Measurements from ENCODE around the gene SLC36A3. TPM values are rescaled to one million over a fixed set of nuclear protein-coding genes. Genes with fewer than 3 reads are reported as not detected.
"Not testable (repeated sequence)": the region's sequence is repeated elsewhere in the genome, so short reads cannot be mapped to it uniquely, and the experiment has no call there.

SLC36A3 gene
- total RNA-seq, 1 donor = not detected

GRCh38 chr5:151264113-151264512, 39.5 kb downstream of the SLC36A3 start:
- DNase-seq (ENCODE audit: low read depth in 2 of 3, low spot score in 2 of 3) = no peak

- DNase-seq (ENCODE audit: low read depth in 2 of 3, low spot score in 2 of 3) = no peak
Observed at GRCh38 chr5:151262532-151262931, 41.0 kb downstream of the SLC36A3 start.

GRCh38 chr5:151259931-151260330, 43.6 kb downstream of the SLC36A3 start:
- no peak for DNase-seq (ENCODE audit: low read depth in 2 of 3, low spot score in 2 of 3)

GRCh38 chr5:151258816-151259215, 44.8 kb downstream of the SLC36A3 start:
- no peak for DNase-seq (ENCODE audit: low read depth in 2 of 3, low spot score in 2 of 3)

- no peak for DNase-seq (ENCODE audit: low read depth in 2 of 3, low spot score in 2 of 3)
Observed at GRCh38 chr5:151258201-151258611, 45.4 kb downstream of the SLC36A3 start.

GRCh38 chr5:151257731-151258181, 45.8 kb downstream of the SLC36A3 start:
- no peak for DNase-seq (ENCODE audit: low read depth in 2 of 3, low spot score in 2 of 3)

- DNase-seq (ENCODE audit: low read depth in 2 of 3, low spot score in 2 of 3) = peak in 1 of 3 donors; percentile 40
Observed at GRCh38 chr5:151255621-151256286, 47.8 kb downstream of the SLC36A3 start.

- not testable (repeated sequence) for DNase-seq (ENCODE audit: low read depth in 2 of 3, low spot score in 2 of 3)
Observed at GRCh38 chr5:151254990-151255389, 48.6 kb downstream of the SLC36A3 start.

- DNase-seq (ENCODE audit: low read depth in 2 of 3, low spot score in 2 of 3) = no peak
Observed at GRCh38 chr5:151254556-151254955, 49.0 kb downstream of the SLC36A3 start.

- DNase-seq (ENCODE audit: low read depth in 2 of 3, low spot score in 2 of 3) = no peak
Observed at GRCh38 chr5:151253605-151253950, 50.0 kb downstream of the SLC36A3 start.

- peak; percentile 90 to 99 (median 99) for DNase-seq (ENCODE audit: low read depth in 2 of 3, low spot score in 2 of 3)
Observed at GRCh38 chr5:151252762-151253604, 50.6 kb downstream of the SLC36A3 start, which contains the start of gene GM2A. Gene GM2A (plus strand): TSS chr5:151253185. CDS start chr5:151253217, 32 bp downstream.

- no peak for DNase-seq (ENCODE audit: low read depth in 2 of 3, low spot score in 2 of 3)
Observed at GRCh38 chr5:151251621-151252020, 51.9 kb downstream of the SLC36A3 start.

- DNase-seq (ENCODE audit: low read depth in 2 of 3, low spot score in 2 of 3) = no peak
Observed at GRCh38 chr5:151251001-151251551, 52.5 kb downstream of the SLC36A3 start.

GRCh38 chr5:151250346-151251000, 53.1 kb downstream of the SLC36A3 start:
- no peak for DNase-seq (ENCODE audit: low read depth in 2 of 3, low spot score in 2 of 3)

GRCh38 chr5:151249281-151249680, 54.3 kb downstream of the SLC36A3 start:
- DNase-seq (ENCODE audit: low read depth in 2 of 3, low spot score in 2 of 3) = no peak

- no peak for DNase-seq (ENCODE audit: low read depth in 2 of 3, low spot score in 2 of 3)
Observed at GRCh38 chr5:151248651-151249050, 54.9 kb downstream of the SLC36A3 start.

- no peak for DNase-seq (ENCODE audit: low read depth in 2 of 3, low spot score in 2 of 3)
Observed at GRCh38 chr5:151245680-151246219, 57.8 kb downstream of the SLC36A3 start.

GRCh38 chr5:151244206-151244605, 59.4 kb downstream of the SLC36A3 start:
- DNase-seq (ENCODE audit: low read depth in 2 of 3, low spot score in 2 of 3) = no peak

GRCh38 chr5:151243564-151243963, 60.0 kb downstream of the SLC36A3 start:
- no peak for DNase-seq (ENCODE audit: low read depth in 2 of 3, low spot score in 2 of 3)

GRCh38 chr5:151243127-151243526, 60.4 kb downstream of the SLC36A3 start:
- DNase-seq (ENCODE audit: low read depth in 2 of 3, low spot score in 2 of 3) = no peak
